Mesendoderm (in vitro differentiated cells): ENCODE measurements around the gene STEAP3.

ENCODE experiments used
- DNase-seq: peaks from one replicate; pipeline ENCODE4 v3.0.0; 2013
- H2AK5ac ChIP-seq: 2 replicates; pipeline ENCODE4 v1.6.1; 2013; ENCODE audit warnings: low read length, inconsistent platforms
- H2BK120ac ChIP-seq: 2 replicates; pipeline ENCODE4 v1.6.1; 2013; ENCODE audit warnings: low read depth, mild to moderate bottlenecking, low read length, moderate library complexity, mixed read lengths
- H2BK15ac ChIP-seq: replicated peaks from 2 replicates; pipeline ENCODE4 v1.6.1; 2013; ENCODE audit warnings: low read depth, mild to moderate bottlenecking, moderate library complexity
- H2BK5ac ChIP-seq: 2 replicates; pipeline ENCODE4 v1.6.1; 2013; ENCODE audit warnings: low read length, inconsistent platforms
- H3K18ac ChIP-seq: 2 replicates; pipeline ENCODE4 v1.6.1; 2013; ENCODE audit warnings: mild to moderate bottlenecking, low read length, mixed read lengths
- H3K23ac ChIP-seq: one replicate; pipeline ENCODE4 v1.6.1; 2013; ENCODE audit warnings: low read length
- H3K27ac ChIP-seq: 2 replicates; pipeline ENCODE4 v1.5.1; 2013; ENCODE audit warnings: low read depth, mild to moderate bottlenecking, inconsistent platforms, low read length, moderate library complexity
- H3K27me3 ChIP-seq: 2 replicates; pipeline ENCODE4 v1.6.1; 2013; ENCODE audit warnings: low read length, control low read depth, mild to moderate bottlenecking, inconsistent platforms; ENCODE audit not compliant: insufficient read depth, poor library complexity
- H3K36me3 ChIP-seq: 2 replicates; pipeline ENCODE4 v1.6.1; 2013; ENCODE audit warnings: low read length, inconsistent platforms; ENCODE audit not compliant: control insufficient read depth, insufficient read depth
- H3K4ac ChIP-seq: one replicate; pipeline ENCODE4 v1.6.1; 2013; ENCODE audit warnings: low read depth, mild to moderate bottlenecking, low read length, moderate library complexity
- H3K4me1 ChIP-seq: 2 replicates; pipeline ENCODE4 v1.6.1; 2013; ENCODE audit warnings: low read depth, low read length, inconsistent platforms; ENCODE audit not compliant: control insufficient read depth
- H3K4me2 ChIP-seq: 2 replicates; pipeline ENCODE4 v1.6.1; 2013; ENCODE audit warnings: low read length
- H3K4me3 ChIP-seq: 2 replicates; pipeline ENCODE4 v1.5.1; 2013; ENCODE audit warnings: mild to moderate bottlenecking, low read length
- H3K56ac ChIP-seq: one replicate; pipeline ENCODE4 v1.6.1; 2013; ENCODE audit warnings: low read length
- H3K79me1 ChIP-seq: 2 replicates; pipeline ENCODE4 v1.6.1; 2013; ENCODE audit warnings: low read length, inconsistent platforms
- H3K79me2 ChIP-seq: 2 replicates; pipeline ENCODE4 v1.6.1; 2013; ENCODE audit warnings: mild to moderate bottlenecking, low read length; ENCODE audit not compliant: control insufficient read depth, insufficient read depth
- H3K9ac ChIP-seq: 2 replicates; pipeline ENCODE4 v1.6.1; 2013; ENCODE audit warnings: low read length, inconsistent platforms
- H4K5ac ChIP-seq: one replicate; pipeline ENCODE4 v1.6.1; 2013; ENCODE audit warnings: low read length
- H4K8ac ChIP-seq: one replicate; pipeline ENCODE4 v1.6.1; 2013; ENCODE audit warnings: low read depth, mild to moderate bottlenecking, control low read depth, low read length, moderate library complexity
- WGBS: extraction: QIAGEN DNeasy Blood & Tissue Kit; methylation state at CpG from one replicate; pipeline ENCODE4 v1.1.7; 2013; ENCODE audit warnings: low lambda C conversion rate, missing lambda C conversion rate; ENCODE audit not compliant: insufficient coverage; ENCODE audit errors: extremely low coverage; 5-methylcytosine and 5-hydroxymethylcytosine counted together

The STEAP3 gene

GRCh38 chr2:119207447-119207846 lies 16.2 kb upstream of the STEAP3 start:
- Histone ChIP-seq H3K23ac (no peak overlapping the region), H3K36me3 (no peaks in the 10 kb centered on the region), H3K27ac (no peak overlapping the region), H4K8ac (no peak overlapping the region), H3K4ac (no peak overlapping the region), H2BK5ac (no peak overlapping the region), H2BK15ac (no peak overlapping the region), H3K27me3 (no peaks in the 10 kb centered on the region), H3K79me1 (no peaks in the 10 kb centered on the region), H4K5ac (no peak overlapping the region), H3K4me3 (no peak overlapping the region), H3K4me2 (no peak overlapping the region), H3K4me1 (no peaks in the 10 kb centered on the region), H2AK5ac (no peak overlapping the region), H3K56ac (no peak overlapping the region), H3K9ac (no peak overlapping the region), H3K79me2 (no peaks in the 10 kb centered on the region), H3K18ac (no peak overlapping the region), H2BK120ac (no peak overlapping the region)
- WGBS: no CpG with 5 or more reads among the region's 2 CpGs
- no peak for DNase-seq

GRCh38 chr2:119208791-119209203 lies 14.8 kb upstream of the STEAP3 start:
- no CpG with 5 or more reads among the region's 4 CpGs for WGBS
- no peak for DNase-seq

GRCh38 chr2:119212139-119212800 lies 11.4 kb upstream of the STEAP3 start:
- no peak overlapping the region for H4K8ac ChIP-seq
- no CpG with 5 or more reads among the region's 10 CpGs for WGBS
- no peak overlapping the region for H3K27ac ChIP-seq
- H3K9ac ChIP-seq: no peak overlapping the region
- H2BK120ac ChIP-seq: no peak overlapping the region
- H3K79me1 ChIP-seq: no peaks in the 10 kb centered on the region
- no peak overlapping the region for H3K23ac ChIP-seq
- H3K79me2 ChIP-seq: no peaks in the 10 kb centered on the region
- H3K4me3 ChIP-seq: no peak overlapping the region
- no peaks in the 10 kb centered on the region for H3K27me3 ChIP-seq
- no peak overlapping the region for H3K56ac ChIP-seq
- no peak overlapping the region for H3K4me2 ChIP-seq
- no peak overlapping the region for H2BK5ac ChIP-seq
- H2AK5ac ChIP-seq: no peak overlapping the region
- H2BK15ac ChIP-seq: no peak overlapping the region
- no peak overlapping the region for H3K4ac ChIP-seq
- no peak for DNase-seq
- H3K18ac ChIP-seq: no peak overlapping the region
- no peaks in the 10 kb centered on the region for H3K4me1 ChIP-seq
- no peak overlapping the region for H4K5ac ChIP-seq
- no peaks in the 10 kb centered on the region for H3K36me3 ChIP-seq

More at GRCh38 chr2:119208791-119209203, 14.8 kb upstream of the STEAP3 start:
- Histone ChIP-seq H2AK5ac (no peak overlapping the region), H2BK120ac (no peak overlapping the region), H2BK5ac (no peak overlapping the region), H3K56ac (no peak overlapping the region), H3K27me3 (no peaks in the 10 kb centered on the region), H3K36me3 (no peaks in the 10 kb centered on the region), H4K8ac (no peak overlapping the region), H2BK15ac (no peak overlapping the region), H3K4me3 (no peak overlapping the region), H3K9ac (no peak overlapping the region), H3K4ac (no peak overlapping the region), H3K23ac (no peak overlapping the region), H3K27ac (no peak overlapping the region), H3K4me2 (no peak overlapping the region), H3K18ac (no peak overlapping the region), H3K79me2 (no peaks in the 10 kb centered on the region), H3K4me1 (no peaks in the 10 kb centered on the region), H3K79me1 (no peaks in the 10 kb centered on the region), H4K5ac (no peak overlapping the region)

GRCh38 chr2:119214453-119215037 lies 9.1 kb upstream of the STEAP3 start:
- Histone ChIP-seq H3K4ac (no peak overlapping the region), H3K36me3 (no peaks in the 10 kb centered on the region), H3K79me2 (no peaks in the 10 kb centered on the region), H3K27me3 (no peaks in the 10 kb centered on the region), H2AK5ac (no peak overlapping the region), H3K9ac (no peak overlapping the region), H3K4me1 (peaks cover 3% of the 10 kb centered on the region), H3K23ac (no peak overlapping the region), H2BK120ac (no peak overlapping the region), H3K56ac (no peak overlapping the region), H3K4me2 (no peak overlapping the region), H3K4me3 (no peak overlapping the region), H3K18ac (no peak overlapping the region), H3K79me1 (no peaks in the 10 kb centered on the region), H2BK5ac (no peak overlapping the region), H3K27ac (no peak overlapping the region), H2BK15ac (no peak overlapping the region), H4K8ac (no peak overlapping the region), H4K5ac (no peak overlapping the region)
- no peak for DNase-seq
- no CpG with 5 or more reads among the region's 3 CpGs for WGBS

GRCh38 chr2:119216994-119217393 lies 6.6 kb upstream of the STEAP3 start:
- H3K4ac ChIP-seq: no peak overlapping the region
- DNase-seq: no peak
- H3K27me3 ChIP-seq: no peaks in the 10 kb centered on the region
- H3K18ac ChIP-seq: no peak overlapping the region
- no peaks in the 10 kb centered on the region for H3K79me1 ChIP-seq
- peaks cover 8% of the 10 kb centered on the region for H3K4me1 ChIP-seq
- no peak overlapping the region for H3K27ac ChIP-seq
- H4K8ac ChIP-seq: no peak overlapping the region
- WGBS: no CpG with 5 or more reads among the region's 5 CpGs
- H3K4me3 ChIP-seq: no peak overlapping the region
- no peak overlapping the region for H3K9ac ChIP-seq
- no peak overlapping the region for H4K5ac ChIP-seq
- H2BK120ac ChIP-seq: no peak overlapping the region
- H3K36me3 ChIP-seq: no peaks in the 10 kb centered on the region
- H3K79me2 ChIP-seq: no peaks in the 10 kb centered on the region
- H3K23ac ChIP-seq: no peak overlapping the region
- no peak overlapping the region for H2BK15ac ChIP-seq
- H2BK5ac ChIP-seq: no peak overlapping the region
- H2AK5ac ChIP-seq: no peak overlapping the region
- no peak overlapping the region for H3K56ac ChIP-seq
- no peak overlapping the region for H3K4me2 ChIP-seq
